RCC 7860 (cell line): ENCODE data around the gene COP1.
"Not testable (repeated sequence)": the region's sequence is repeated elsewhere in the genome, so short reads cannot be mapped to it uniquely, and the experiment has no call there.

ENCODE experiments used
- DNase-seq: peaks from one replicate; pipeline ENCODE4 v3.0.0-alpha.2; 2015; ENCODE audit warnings: low spot score
- FAIRE-seq: peaks from 2 replicates; lab custom pipeline; 2012; peaks lifted over from hg19 to GRCh38; lab: Jason Lieb, UNC

The COP1 gene

DNA sequence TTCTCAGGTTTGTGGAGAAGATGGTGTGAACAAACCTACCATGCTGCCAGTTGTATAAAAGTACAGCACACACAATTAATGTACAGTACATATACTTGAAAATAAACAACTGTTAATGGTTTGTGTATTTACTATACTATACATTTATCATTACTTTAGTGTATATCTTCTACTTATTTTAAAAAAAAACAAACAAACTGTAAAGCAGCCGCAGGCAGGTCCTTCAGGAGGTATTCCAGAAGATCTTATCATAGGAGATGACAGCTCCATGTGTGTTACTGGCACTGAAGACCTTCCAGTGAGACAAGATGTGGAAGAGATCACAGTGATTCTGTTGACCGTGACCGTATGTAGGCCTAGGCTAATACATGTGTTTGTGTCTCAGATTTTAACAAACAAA lies 155.7 kb downstream of the COP1 start:
- DNase-seq: no peak
- no peak for FAIRE-seq

GRCh38 chr1:176049582-176049981 lies 157.5 kb downstream of the COP1 start:
- FAIRE-seq (no peak), DNase-seq (no peak)

DNA sequence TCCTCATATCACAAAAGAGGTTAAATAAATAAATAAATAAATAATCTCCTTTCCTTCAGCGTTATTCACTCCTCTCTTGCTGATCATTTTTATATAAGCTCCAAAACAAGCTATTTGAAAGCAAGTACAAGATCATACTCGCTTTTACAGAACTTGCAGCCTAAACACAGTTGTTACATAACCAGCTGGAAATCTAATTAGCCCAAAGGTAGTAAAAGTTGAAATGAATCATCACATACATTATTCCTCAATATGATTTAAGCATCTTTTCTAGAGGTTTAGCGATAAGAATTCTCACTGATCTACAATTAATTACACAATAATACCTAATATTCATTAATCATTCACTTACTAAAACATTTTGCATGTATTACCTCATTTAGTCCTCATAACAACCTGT lies 160.2 kb downstream of the COP1 start:
- DNase-seq (no peak), FAIRE-seq (no peak)

DNA sequence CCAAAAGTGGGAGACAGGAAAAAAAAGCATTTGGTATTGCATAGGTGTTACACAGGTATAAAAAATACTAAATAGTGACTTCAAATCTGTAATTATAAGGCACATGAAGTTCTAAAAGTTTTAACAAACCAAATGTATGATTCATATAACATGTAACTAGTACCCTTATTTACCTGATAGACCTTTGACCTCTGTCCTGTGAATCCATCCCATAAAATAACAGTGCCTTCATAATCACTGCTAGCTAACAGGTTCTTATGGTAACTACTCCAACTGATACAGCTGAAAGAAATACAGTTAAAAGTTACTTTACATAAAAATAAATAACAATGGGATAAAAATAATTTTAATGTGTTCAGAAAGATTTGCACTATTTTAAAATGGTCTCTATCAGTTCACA lies 163.5 kb downstream of the COP1 start:
- FAIRE-seq: no peak

DNA sequence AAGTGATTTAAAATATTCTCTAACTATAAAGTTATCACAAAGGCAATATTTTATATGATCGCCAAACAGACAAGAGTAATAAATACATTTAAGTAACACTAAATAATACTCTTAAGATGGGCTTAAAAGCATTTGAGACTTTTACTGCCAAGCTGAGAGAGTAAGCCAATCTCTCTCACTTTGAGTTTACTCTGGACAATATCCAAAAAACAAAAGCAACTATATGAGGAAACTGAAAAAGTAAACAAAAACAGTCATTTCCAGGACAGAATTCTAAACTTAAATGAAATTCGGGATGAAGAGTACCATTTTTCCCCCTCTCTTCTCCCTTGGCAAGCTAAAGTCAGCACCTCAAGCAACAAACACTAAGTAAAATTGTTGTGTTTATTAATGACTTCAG lies 173.2 kb downstream of the COP1 start:
- FAIRE-seq (no peak), DNase-seq (no peak)

More for the DNA sequence above, 163.5 kb downstream of the COP1 start:
- DNase-seq: no peak

GRCh38 chr1:176033474-176033873 lies 173.6 kb downstream of the COP1 start:
- FAIRE-seq (peak; percentile 63), DNase-seq (no peak)

DNA sequence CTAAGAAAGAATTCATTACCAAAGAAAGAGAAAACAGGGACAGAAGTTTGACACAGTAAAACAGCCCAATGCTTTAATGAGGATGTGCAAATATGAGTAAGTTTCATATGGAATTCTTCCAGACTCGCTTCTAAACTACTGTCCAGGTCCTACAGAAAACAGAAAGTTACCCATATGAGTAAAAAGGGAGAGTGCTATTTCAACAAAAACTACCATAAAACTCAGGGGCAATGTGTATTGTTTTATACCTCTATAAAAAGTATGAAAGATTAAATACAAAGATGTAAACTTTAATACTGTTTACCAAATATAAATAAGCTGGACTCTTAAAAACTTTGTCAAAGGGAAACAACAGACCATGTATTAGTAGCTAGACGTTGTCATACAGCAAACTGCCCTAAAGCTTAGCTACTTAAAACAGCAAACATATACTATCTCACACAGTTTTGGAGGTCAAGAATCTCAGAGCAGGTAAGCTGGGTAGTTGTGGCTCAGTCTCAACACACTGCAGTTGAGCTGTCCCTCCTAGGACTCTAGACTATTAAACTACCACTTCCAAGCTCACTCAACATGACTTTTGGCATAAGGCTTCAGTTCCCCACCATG lies 174.9 kb downstream of the COP1 start:
- DNase-seq (no peak), FAIRE-seq (no peak)

GRCh38 chr1:176029609-176030008 lies 177.5 kb downstream of the COP1 start:
- DNase-seq: no peak
- no peak for FAIRE-seq

GRCh38 chr1:176029155-176029554 lies 177.9 kb downstream of the COP1 start:
- FAIRE-seq (no peak), DNase-seq (no peak)

DNA sequence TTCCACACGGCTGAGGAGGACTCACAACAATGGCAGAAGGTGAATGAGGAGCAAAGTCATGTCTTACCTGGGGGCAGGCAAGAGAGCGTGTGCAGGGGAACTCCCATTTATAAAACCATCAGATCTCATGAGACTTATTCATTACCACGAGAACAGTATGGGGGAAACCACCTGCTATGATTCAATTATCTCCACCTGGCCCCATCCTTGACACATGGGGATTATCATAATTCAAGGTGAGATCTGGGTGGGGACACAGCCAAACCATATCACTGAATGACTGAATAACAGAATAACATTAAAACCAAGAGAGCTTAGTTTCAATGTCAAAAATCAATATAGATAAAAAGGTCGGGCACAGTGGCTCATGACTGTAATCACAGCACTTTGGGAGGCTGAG lies 179.2 kb downstream of the COP1 start:
- not testable (repeated sequence) for FAIRE-seq, DNase-seq

DNA sequence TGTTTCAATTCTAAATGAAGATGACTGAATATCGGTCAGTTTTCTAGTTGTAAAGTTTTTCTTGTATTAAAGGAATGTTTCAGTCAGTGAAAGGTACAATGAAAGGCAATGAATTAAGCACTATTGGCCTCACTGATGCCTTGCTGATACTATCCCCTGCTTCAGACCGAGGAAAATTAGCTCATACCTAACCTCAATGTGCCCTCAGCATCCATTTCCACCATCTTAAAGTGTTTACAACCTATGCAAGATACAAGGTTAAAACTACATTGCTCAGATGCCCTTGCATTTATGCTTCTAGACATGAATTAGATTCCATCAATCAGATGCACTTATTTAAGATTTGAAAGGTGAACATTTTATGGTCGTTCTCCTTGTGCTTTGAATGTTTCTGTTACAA lies 184.5 kb downstream of the COP1 start:
- DNase-seq: no peak
- FAIRE-seq: no peak

- FAIRE-seq (no peak), DNase-seq (no peak)
Measured at GRCh38 chr1:176017722-176018121, 189.4 kb downstream of the COP1 start.

DNA sequence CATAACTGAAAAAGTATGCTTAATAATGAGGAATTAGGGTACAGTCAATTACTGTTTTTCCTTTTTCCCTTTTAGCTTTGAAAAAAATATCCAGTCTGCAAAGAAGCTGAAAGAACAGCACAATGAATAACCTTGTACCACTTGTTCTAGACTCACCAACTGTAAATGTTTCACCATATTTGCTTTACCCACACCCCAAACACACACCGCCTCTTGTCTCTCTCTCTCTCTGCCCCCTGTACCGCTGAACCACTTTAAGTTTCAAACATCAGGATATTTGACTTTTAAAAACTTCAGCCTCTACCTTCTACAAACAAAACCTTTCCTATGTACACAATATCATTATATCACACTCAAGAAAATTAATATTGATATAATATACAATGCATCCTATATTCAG lies 197.1 kb downstream of the COP1 start:
- DNase-seq: no peak

DNA sequence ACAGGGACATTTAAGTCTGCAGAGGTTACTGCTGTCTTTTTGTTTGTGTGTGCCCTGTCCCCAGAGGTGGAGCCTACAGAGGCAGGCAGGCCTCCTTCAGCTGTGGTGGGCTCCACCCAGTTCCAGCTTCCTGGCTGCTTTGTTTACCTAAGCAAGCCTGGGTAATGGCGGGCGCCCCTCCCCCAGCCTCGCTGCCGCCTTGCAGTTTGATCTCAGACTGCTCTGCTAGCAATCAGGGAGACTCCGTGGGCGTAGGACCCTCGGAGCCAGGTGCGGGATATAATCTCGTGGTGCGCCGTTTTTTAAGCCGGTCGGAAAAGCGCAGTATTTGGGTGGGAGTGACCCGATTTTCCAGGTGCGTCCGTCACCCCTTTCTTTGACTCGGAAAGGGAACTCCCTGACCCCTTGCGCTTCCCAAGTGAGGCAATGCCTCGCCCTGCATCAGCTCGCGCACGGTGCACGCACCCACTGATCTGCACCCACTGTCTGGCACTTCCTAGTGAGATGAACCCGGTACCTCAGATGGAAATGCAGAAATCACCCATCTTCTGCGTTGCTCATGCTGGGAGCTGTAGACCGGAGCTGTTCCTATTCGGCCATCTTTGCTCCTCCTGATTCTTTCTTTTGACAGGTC lies 199.2 kb downstream of the COP1 start:
- not testable (repeated sequence) for FAIRE-seq, DNase-seq

More for the DNA sequence above, 197.1 kb downstream of the COP1 start:
- no peak for FAIRE-seq

DNA sequence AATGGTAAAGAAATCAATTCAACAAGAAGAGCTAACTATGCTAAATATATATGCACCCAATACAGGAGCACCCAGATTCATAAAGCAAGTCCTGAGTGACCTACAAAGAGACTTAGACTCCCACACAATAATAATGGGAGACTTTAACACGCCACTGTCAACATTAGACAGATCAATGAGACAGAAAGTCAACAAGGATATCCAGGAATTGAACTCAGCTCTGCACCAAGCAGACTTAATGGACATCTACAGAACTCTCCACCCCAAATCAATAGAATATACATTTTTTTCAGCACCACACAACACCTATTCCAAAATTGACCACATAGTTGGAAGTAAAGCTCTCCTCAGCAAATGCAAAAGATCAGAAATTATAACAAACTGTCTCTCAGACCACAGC lies 212.4 kb downstream of the COP1 start:
- not testable (repeated sequence) for FAIRE-seq

DNA sequence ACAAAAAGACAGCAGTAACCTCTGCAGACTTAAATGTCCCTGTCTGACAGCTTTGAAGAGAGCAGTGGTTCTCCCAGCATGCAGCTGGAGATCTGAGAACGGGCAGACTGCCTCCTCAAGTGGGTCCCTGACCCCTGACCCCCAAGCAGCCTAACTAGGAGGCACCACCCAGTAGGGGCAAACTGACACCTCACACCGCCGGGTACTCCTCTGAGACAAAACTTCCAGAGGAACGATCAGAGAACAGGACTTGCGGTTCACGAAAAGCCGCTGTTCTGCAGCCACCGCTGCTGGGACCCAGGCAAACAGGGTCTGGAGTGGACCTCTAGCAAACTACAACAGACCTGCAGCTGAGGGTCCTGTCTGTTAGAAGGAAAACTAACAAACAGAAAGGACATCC lies 214.3 kb downstream of the COP1 start:
- DNase-seq, FAIRE-seq: not testable (repeated sequence)

More for the DNA sequence above, 212.4 kb downstream of the COP1 start:
- not testable (repeated sequence) for DNase-seq

DNA sequence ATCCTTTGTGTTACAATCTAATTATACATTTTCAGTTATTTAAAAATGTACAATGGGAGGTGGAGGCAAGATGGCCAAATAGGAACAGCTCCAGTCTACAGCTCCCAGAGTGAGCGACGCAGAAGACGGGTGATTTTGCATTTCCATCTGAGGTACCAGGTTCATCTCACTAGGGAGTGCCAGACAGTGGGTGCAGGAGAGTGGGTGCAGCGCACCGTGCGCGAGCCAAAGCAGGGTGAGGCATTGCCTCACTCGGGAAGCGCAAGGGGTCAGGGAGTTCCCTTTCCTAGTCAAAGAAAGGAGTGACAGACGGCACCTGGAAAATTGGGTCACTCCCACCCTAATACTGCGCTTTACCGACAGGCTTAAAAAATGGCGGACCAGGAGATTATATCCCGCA lies 214.9 kb downstream of the COP1 start:
- not testable (repeated sequence) for DNase-seq, FAIRE-seq

DNA sequence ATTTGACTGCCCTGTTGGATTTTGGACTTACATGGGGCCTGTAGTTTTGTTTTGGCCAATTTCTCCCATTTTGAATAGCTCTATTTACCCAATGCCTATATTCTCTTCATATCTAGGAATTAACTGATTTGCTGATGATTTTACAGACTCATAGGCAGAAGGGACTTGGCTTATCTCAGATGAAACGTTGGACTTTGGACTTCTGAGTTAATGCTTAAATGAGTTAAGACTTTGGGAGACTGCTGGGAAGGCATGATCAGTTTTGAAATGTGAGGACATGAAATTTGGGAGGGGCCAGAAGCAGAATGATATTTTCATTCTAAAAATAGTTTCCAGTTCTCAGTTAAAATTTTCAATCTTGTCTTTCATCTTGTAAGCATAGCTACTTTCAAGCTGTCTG lies 222.3 kb downstream of the COP1 start:
- FAIRE-seq (no peak), DNase-seq (no peak)

DNA sequence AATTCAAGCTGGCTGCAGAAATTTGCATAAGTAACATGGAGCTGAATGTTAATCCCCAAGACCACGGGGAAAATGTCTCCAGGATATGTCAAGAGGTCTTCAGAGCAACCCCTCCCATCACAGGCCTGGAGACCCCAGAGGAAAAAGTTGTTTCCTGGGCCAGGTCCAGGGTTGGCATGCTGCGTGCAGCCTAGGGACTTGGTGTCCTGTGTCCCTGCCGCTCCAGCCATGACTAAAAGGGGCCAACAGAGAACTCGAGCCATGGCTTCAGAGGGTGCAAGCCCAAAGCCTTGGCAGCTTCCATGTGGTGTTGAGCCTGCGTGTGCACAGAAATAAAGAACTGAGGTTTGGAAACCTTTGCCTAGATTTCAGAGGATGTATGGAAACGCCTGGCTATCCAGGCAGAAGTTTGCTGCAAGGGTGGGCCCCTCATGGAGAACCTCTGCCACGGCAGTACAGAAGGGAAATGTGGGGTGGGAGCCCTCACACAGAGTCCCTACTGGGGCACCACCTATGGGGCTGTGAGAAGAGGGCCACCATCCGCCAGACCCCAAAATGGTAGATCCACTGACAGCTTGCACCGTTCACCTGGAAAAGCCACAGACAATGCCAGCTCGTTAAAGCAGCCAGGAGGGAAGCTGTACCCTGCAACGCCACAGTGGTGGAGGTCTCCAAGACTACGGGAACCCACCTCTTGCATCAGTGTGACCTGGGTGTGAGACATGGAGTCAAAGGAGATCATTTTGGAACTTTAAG lies 222.9 kb downstream of the COP1 start:
- no peak for DNase-seq
- FAIRE-seq: no peak

DNA sequence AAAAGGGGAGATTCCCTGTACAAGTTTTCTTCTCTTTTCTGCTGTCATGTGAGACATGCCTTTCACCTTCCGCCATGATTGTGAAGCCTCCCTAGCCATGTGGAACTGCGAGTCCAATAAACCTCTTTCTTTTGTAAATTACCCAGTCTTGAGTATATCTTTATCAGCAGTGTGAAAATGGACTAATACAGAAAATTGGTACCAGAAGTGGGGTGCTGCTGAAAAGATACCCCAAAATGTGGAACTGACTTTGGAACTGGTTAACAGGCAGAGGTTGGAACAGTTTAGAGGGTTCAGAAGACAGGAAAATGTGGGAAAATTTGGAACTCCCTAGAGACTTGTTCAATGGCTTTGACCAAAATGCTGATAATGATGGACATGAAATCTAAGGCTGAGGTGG lies 223.7 kb downstream of the COP1 start:
- DNase-seq, FAIRE-seq: not testable (repeated sequence)

DNA sequence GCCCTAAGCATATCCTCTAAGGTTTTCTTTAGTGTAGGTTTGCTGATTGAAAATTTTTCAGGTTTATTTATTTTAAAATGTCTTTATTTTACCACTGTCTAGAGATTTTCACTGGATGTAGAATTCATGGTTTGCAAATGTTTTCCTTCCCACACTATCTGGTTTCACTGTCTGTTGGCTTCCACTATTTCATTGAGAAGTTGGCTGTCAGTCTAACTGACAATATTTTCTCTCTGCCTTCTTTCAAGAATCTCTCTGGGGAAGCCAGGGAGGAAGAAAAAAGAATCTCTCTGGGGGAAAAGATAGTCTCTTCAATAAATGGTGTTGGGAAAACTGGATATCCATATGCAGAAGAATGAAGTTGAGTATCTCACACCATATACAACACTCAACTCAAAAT lies 226.0 kb downstream of the COP1 start:
- FAIRE-seq: no peak
- no peak for DNase-seq

GRCh38 chr1:175978926-175979325 lies 228.2 kb downstream of the COP1 start:
- FAIRE-seq: no peak
- no peak for DNase-seq
